Right atrium auricular region (tissue), 2 donors: ENCODE measurements around the gene LMBR1. TPM values are rescaled to one million over a fixed set of nuclear protein-coding genes. Genes with fewer than 3 reads are reported as not detected.
A peak's percentile ranks its signal among the peaks of the same experiment; 100 is the strongest.
"Not testable (repeated sequence)": the region's sequence is repeated elsewhere in the genome, so short reads cannot be mapped to it uniquely, and the experiment has no call there.

Experiments
- DNase-seq: peaks from one replicate; pipeline ENCODE4 v3.0.0-alpha.2; 2019; ENCODE audit warnings: low spot score
- H3K27ac ChIP-seq, 2 donors: fragments of 200-600 bp; sonication (generic); 1 replicate in 1 of 2; 2 replicates in 1 of 2; pipeline ENCODE4 v1.5.1; 2016 to 2019
- H3K27me3 ChIP-seq, 2 donors: fragments of 200-600 bp; sonication (generic); one replicate each; pipeline versions ENCODE4 v1.5.1 to v1.6.0; 2017 to 2019
- H3K36me3 ChIP-seq: fragments of 200-600 bp; sonication (generic); one replicate; pipeline ENCODE4 v1.5.1; 2016
- H3K4me1 ChIP-seq, 2 donors: fragments of 200-600 bp; sonication (generic); one replicate each; pipeline versions ENCODE4 v1.5.1 to v1.6.0; 2017 to 2019
- H3K4me3 ChIP-seq, 2 donors: fragments of 200-600 bp; sonication (generic); 1 replicate in 1 of 2; 2 replicates in 1 of 2; pipeline ENCODE4 v1.5.1; 2017 to 2019; ENCODE audit warnings: mild to moderate bottlenecking in 1 of 2, moderate library complexity in 1 of 2
- H3K9me3 ChIP-seq, 2 donors: fragments of 200-600 bp; sonication (generic); one replicate each; pipeline ENCODE4 v1.5.1; 2019
- CTCF ChIP-seq, 2 donors: fragments of 200-600 bp; sonication (generic); IDR thresholded peaks; one replicate each; pipeline ENCODE4 v1.5.1; 2019; ENCODE audit warnings: antibody characterized with exemption in 2 of 2
- total RNA-seq, 2 donors: library from RNA; depleted of rRNA; stranded (reverse); fragments of >200 nt; gene quantifications; one replicate each; pipeline ENCODE4 v1.1.0, GENCODE V29; 2016

LMBR1 gene
- total RNA-seq, 2 donors from 2014 or later, result 32.4 to 33.7 TPM

GRCh38 chr7:156639426-156640256, 253.3 kb downstream of the LMBR1 start:
- no peaks in the 10 kb centered on the region for H3K36me3 ChIP-seq
- peak overlapping the region; percentile 66 for H3K4me3 ChIP-seq
- no peaks in the 10 kb centered on the region for H3K27me3 ChIP-seq
- no peak for TF ChIP-seq CTCF (IDR thresholded peaks at IDR 0.05)
- no peak for DNase-seq
- peak overlapping the region; percentile 77 to 80 for H3K27ac ChIP-seq
- H3K9me3 ChIP-seq, result no peaks in the 10 kb centered on the region
- H3K4me1 ChIP-seq, result peaks cover 0 to 12% of the 10 kb centered on the region in 2 donors

GRCh38 chr7:156638443-156639077, 254.4 kb downstream of the LMBR1 start:
- no peak overlapping the region for H3K4me3 ChIP-seq
- H3K9me3 ChIP-seq, result no peaks in the 10 kb centered on the region
- no peak for TF ChIP-seq CTCF (IDR thresholded peaks at IDR 0.05)
- DNase-seq, result no peak
- no peaks in the 10 kb centered on the region for H3K27me3 ChIP-seq
- H3K4me1 ChIP-seq, result peaks cover 0 to 12% of the 10 kb centered on the region in 2 donors
- no peak overlapping the region for H3K27ac ChIP-seq
- H3K36me3 ChIP-seq, result no peaks in the 10 kb centered on the region

GRCh38 chr7:156637093-156637492, 255.9 kb downstream of the LMBR1 start:
- DNase-seq, H3K27me3 ChIP-seq: not testable (repeated sequence)

GRCh38 chr7:156635529-156636385, 257.2 kb downstream of the LMBR1 start:
- DNase-seq, result no peak
- no peaks in the 10 kb centered on the region for H3K9me3 ChIP-seq
- no peak for TF ChIP-seq CTCF (IDR thresholded peaks at IDR 0.05)
- no peaks in the 10 kb centered on the region for H3K27me3 ChIP-seq
- no peak overlapping the region for H3K4me3 ChIP-seq
- H3K27ac ChIP-seq, result no peak overlapping the region
- H3K4me1 ChIP-seq, result peaks cover 0 to 8% of the 10 kb centered on the region in 2 donors
- no peaks in the 10 kb centered on the region for H3K36me3 ChIP-seq

More at GRCh38 chr7:156637093-156637492, 255.9 kb downstream of the LMBR1 start:
- not testable (repeated sequence) for H3K36me3 ChIP-seq, H3K27ac ChIP-seq, H3K9me3 ChIP-seq, H3K4me3 ChIP-seq
- peaks cover 0 to 12% of the 10 kb centered on the region in 2 donors for H3K4me1 ChIP-seq

- Histone ChIP-seq H3K4me3 (no peak overlapping the region), H3K9me3 (peaks cover 0 to under 1% of the 10 kb centered on the region in 2 donors), H3K4me1 (no peaks in the 10 kb centered on the region), H3K36me3 (no peaks in the 10 kb centered on the region), H3K27me3 (no peaks in the 10 kb centered on the region), H3K27ac (no peak overlapping the region)
- no peak for DNase-seq
- TF ChIP-seq CTCF (IDR thresholded peaks at IDR 0.05), result no peak
Observed at GRCh38 chr7:156634117-156634516, 258.9 kb downstream of the LMBR1 start.
